Activated CD4-positive, CD25-positive, alpha-beta regulatory T cell treated with anti-CD3 and anti-CD28 coated beads, Interleukin-2, amount 50 U/mL, for 16 hours (primary cell): Measurements from ENCODE around the gene EDEM2.
"Not testable (repeated sequence)": the region's sequence is repeated elsewhere in the genome, so short reads cannot be mapped to it uniquely, and the experiment has no call there.

Source experiments
- DNase-seq: peaks from one replicate; pipeline ENCODE4 v3.0.0-alpha.2; 2020; ENCODE audit warnings: low read depth, low spot score

EDEM2 gene

GRCh38 chr20:35129647-35130069 is 17.5 kb downstream of the EDEM2 start:
- DNase-seq = no peak

DNA sequence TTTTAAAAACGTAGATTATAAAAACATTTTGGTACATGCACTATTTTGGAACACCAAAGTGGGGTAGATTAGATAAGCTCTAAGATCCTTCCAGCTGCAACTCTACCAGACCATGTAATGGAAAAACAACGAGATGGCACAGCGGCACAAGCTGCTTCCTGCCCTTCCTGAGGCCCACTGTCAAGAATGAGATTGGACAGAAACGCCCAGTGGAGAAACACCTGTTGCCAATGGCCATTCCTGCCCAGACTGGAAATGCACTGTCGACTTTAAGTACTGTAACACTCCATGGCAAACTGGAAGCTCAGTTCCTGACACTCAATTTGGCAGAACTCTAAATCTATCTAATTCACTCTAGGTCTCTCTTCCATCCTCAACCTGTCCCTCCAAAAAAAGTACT is 21.4 kb downstream of the EDEM2 start:
- DNase-seq = no peak

DNA sequence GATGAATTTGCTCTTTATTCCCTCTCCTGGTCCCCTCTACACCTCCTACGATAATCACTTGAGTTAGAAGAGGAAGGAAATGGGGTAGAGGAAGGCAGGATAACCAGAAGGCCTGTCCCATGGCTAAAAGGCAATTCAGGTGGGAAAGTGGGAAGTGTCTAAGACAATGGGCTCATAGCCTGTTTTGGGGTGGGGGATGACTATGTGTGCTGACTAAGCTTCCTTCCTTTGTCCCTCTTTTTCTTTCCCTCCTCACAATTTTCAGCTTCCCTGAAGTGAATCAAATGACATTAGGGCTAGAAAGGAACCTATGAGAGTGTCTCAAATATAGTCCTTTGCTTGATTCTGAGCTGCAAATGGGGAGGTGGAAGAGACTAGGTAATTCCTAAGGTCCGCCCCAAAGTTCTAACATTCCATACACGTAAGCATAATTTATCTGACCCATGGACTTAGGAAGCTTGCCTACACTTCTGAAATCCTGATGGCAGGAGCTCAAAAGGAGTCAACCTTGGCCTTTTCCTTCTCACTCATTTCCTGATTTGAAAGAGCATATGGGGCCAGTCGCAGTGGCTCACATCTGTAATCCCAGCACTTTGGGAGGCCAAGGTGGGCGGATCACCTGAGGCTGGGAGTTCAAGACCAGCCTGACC is 24.3 kb downstream of the EDEM2 start:
- no peak for DNase-seq

DNA sequence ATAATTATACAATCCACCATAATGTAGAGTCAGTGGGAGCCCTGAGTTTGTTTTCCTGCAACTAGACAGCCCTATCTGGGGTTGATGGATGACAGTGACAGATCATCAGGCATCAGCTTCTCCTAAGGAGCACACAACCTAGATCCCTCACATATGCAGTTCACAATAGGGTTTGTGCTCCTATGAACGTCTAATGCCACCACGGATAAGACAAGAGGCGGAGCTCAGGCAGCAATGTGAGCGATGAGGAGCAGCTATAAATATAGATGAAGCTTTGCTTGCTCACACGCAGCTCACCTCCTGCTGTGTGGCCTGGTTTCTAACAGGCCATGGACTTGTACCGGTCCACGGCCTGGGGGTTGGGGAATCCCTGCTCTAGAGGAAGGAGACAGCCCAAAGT is 25.9 kb downstream of the EDEM2 start:
- no peak for DNase-seq

DNA sequence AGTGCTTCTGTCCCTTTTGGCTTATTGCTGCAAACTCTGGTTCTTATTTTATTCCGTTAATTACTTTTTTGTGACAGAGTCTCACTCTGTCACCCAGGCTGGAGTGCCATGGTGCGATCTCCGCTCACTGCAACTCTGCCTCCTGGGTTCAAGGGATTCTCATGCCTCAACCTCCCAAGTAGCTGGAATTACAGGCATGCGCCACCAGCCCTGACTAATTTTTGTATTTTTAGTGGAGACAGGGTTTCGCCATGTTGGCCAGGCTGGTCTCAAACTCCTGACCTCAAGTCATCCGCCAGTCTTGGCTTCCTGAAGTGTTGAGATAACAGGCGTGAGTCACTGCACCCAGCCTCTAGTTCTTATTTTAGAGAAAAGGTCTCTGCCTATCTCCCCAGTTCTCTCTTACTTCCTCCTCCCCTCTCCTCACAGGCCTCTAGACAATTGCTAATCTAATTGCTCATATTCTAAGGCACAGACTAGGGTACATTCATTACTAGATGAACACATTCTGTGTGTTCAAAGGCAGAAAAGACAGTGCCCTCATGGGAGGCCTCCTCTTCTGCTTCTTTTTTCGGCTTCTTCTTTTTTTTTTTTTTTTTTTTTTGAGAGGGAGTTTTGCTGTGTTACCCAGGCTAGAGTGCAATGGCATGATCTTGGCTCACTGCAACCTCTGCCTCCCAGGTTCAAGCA is 27.0 kb downstream of the EDEM2 start:
- DNase-seq = no peak

DNA sequence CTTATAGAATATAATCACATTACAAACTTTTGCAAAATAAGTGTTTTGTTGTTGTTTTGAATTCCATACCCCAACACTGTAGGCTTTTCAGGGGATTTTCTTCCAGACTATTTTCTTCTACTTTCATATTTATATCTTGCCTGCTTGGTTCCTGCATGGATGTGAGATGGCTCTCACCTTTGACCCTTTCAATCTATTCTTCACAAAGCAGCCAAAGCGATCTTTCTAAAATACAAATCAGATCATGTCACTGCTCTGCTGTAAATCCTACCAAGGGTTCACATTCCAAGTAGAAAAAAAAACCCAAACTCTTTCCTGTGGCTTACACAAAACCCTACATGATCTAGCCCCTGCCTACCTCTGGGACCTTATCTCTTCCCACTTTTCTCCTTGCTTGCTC is 29.5 kb downstream of the EDEM2 start:
- DNase-seq = no peak

DNA sequence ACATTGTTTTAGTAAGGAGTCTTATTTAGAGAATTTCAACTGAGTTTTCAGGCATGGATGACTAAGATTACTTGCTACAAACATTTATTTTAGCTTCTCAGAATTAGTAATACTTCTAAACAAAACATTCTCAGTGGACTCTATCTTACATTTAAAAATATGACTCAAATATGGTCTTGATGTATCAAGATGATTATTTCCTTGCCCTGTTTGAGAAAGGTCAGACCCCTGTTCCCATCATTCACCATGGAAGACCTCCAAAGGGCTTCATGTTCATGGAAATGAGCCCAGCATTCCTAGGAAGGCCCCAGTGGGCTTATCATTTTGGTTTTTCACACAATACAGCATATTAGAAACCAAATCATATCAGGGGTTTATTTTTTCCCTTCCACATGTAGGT is 29.9 kb downstream of the EDEM2 start:
- no peak for DNase-seq

- no peak for DNase-seq
Observed at GRCh38 chr20:35116258-35116657, 30.9 kb downstream of the EDEM2 start.

DNA sequence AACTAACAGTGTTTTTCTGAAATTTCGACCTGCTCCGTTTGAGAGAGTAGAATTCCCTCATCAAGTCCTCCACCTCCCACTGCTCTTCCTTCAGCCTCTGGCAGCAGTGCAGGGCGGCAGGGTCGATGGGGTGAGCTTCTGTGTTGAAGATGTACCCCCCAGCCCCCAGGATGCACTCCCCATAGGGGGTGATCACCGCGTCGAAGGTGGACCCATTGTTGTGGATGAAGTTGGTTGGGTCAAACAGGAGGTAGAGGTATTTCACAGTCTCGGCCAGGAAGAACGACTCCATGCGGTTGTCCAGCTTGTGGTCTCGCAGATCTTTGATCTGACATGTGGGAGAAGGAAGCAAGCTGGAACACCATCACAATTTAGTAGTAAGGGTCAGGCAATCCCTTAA is 31.5 kb downstream of the EDEM2 start:
- DNase-seq = no peak

DNA sequence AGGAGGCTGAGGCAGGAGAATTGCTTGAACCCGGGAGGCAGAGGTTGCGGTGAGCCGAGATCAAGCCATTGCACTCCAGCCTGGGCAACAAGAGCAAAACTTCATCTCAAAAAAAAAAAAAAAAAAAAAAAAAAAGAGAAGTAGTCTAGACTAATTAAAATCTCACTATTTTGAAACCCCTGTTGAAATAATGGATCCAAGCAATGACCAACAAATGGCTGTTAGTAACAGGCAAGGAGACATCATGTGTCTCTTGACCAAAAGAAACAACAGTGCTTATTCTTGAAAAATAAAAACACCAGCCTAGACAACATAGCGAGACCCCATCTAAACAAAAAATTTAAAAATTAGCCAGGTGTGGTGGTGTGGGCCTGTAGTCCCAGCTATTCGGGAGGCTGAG is 34.9 kb downstream of the EDEM2 start:
- DNase-seq = not testable (repeated sequence)

DNA sequence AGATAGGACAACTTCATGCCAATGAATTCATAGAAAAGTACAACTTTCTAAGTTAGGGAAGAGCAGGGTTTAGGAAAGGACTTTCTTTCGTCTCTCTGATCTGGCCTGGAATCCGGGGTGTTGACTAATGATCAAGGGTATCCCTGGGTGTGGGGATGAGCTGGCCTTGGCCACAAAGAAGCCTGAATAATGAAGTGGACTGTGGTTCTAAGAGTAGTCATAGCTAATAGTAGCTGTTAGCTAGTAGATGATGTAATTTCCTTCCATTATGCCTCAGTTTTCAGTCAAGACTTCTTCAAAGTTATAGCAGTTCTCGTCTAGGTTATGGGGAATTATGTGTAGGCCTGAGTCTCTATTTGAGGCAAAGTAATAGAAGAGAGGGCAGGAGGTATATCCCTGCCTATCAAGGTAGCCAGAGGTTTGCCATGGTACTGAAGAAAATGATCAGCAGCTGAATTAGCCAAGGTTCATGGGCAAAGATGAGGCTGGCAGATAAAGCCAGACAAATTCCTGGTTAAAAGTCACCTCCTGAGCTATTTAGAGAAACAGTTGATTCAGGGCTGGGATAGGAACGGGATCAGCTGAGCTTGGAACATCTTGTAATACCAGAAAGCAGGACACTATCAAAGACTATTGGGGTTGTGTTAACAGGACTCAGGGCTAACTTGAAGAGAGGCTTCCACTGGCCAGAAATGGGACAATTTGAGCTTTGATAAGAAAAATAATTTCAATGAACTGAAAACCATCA is 35.8 kb downstream of the EDEM2 start:
- no peak for DNase-seq

- no peak for DNase-seq
Observed at GRCh38 chr20:35108921-35109320, 38.2 kb downstream of the EDEM2 start.

- no peak for DNase-seq
Observed at GRCh38 chr20:35106827-35107380, 40.2 kb downstream of the EDEM2 start.

- no peak for DNase-seq
Observed at GRCh38 chr20:35104685-35105295, 42.3 kb downstream of the EDEM2 start.

DNA sequence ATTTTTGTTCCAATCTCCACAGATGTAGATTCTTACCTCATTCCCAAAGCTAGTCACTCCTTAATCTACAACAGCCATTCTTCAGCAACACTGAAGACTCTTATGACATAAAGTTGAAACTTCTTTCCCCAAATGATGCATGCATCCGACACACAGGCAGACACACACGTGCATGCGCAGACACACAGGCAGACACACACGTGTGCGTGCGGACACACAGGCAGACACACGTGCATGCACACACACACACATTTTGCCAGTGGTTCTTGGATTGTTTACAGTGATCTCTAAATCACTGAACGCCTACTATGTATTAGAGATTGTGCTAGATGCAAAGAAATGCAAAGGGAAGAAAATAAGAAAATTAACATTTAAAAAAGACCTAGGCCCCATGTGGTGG is 45.5 kb downstream of the EDEM2 start:
- DNase-seq = no peak

DNA sequence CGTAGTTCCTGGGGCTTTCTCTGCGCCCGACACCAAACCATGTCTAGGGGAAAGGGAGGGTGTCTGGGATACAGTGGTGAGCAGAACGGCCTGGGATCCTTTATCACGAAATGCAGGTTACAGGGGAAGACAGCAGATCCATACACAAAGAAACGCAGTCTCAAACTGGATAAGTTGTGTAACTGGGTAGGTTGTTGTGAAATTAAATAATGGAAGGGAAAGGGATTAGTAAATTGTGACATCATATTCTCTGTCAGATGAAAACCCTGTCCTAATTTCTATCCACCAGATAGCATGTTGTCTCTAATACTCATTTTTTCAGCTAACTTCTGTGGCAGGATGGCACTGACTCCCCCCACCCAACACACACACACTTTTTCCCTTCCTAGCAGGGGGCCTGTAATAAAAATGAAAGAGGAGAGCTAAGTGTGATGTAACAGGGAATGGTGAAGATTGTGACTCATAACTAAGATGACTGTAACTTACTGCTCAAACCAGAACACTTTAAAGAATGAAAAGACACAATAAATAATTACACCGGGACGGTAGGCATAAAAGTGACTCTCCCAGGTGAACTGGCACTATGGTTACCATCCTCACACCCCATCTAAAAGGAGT is 53.8 kb downstream of the EDEM2 start:
- DNase-seq = no peak

GRCh38 chr20:35092524-35093266 is 54.4 kb downstream of the EDEM2 start, which contains the start of gene TRPC4AP:
Gene TRPC4AP, minus strand, starts transcription at chr20:35092807. Its CDS starts 26 bp downstream, at chr20:35092781.
- peak; percentile 73 for DNase-seq

DNA sequence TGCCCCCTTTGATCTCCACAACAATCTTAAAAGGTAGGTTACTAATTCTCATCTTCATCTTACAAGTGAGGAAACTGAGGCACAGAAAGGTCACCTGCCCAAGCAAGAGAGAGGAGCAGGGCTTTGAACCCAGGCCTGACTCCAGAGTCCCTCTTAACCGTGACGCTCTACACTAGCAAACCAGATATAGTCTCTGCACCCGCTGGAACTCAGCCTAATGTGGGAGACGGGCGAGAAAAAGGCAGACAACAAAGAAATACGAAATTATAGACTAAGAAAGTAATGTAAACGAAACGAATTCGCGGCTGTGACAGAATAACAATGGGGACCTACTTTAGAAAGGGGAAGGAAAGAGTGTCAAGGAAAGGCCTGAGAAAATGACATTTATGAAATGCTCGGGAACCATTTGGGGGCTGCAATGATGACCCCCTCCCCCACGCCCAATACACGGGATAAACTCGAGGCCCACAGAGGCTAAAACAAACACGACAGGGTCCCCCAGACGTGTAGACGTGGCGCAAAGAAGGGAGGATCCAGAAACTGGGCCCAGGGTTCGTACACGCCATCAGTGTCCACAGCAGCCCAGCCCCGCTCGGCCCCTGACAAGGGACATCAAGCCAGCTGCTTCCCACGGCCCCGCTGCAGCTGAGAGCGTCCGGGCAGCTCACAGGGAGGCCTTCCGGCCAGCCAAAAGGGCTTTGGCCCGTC is 55.2 kb downstream of the EDEM2 start:
- DNase-seq = no peak

DNA sequence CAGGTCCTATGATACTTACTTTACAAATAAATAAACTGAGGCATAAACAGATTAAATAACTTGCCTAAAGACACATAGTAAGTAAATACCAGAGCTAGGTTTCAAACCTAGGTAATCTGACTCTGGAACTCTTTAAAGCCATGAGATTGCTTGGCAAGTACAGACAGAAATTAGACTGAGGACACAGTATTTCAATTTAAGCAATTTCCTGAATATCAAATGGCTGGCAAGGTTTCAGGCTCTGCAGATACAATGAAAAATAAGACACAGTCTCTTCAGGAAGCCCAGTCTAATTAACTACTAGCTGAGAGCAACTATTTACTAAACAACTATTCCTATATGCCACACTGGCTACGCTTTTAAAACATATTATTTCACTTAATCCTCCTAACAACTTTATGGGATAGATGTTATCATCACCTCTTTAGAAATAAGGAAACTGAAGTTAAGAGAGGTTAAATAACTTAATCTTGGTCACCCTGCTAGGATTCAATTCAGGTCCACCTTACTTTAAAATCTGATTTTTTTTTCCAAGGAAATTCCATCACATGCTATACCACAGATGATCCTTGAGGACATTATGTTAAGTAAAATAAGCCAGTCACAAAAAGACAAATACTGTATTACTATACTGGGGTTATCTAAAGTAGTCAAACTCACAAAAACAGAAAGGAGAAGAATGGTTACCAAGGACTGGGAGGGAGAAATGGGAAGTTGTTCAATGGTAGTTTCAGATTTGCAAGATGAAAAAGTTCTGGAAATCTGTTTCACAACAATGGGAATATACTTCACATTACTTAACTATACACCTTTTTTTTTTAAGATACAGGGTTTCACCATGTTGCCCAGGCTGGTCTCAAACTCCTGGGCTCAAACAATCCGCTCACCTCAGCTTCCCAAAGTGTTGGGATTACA is 58.6 kb downstream of the EDEM2 start:
- no peak for DNase-seq
